SK-N-MC (cell line): ENCODE results near the gene CCNB3.
"Not testable (repeated sequence)": the region's sequence is repeated elsewhere in the genome, so short reads cannot be mapped to it uniquely, and the experiment has no call there.

Source experiments
- FOXP2 ChIP-seq: optimal IDR thresholded peaks from 2 replicates; pipeline ENCODE3; 2011; ENCODE audit warnings: mild to moderate bottlenecking, moderate library complexity; ENCODE audit not compliant: insufficient read depth; ENCODE audit errors: extremely low read length, control extremely low read depth
- POLR2AphosphoS5 ChIP-seq: IDR thresholded peaks from 2 replicates; pipeline ENCODE4 v1.6.1; 2012; ENCODE audit warnings: mild to moderate bottlenecking, low read depth, low read length, borderline replicate concordance

DNA sequence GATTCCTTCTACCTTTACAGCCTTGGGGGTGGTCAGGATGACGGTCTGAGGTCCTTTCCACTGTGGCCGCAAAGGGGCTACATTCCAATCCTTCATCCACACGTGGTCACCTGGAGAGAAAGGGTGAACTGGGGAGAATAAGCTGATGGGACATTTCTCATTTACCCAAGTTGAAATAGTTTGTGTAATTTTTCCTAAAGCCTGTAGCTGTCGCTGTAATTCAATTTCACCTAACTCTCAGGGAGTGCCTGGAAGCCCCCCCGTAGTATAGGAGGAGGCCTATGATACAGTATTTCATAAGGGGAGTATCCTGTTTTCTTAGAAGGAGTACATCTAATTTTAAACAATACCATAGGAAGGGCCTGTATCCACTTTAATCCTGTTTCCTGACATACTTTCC is 128.1 kb downstream of the CCNB3 start:
- not testable (repeated sequence) for TF ChIP-seq POLR2AphosphoS5, FOXP2
